Activated CD8-positive, alpha-beta memory T cell treated with anti-CD3 and anti-CD28 coated beads for 24 hours (primary cell): ENCODE data around the gene INS.

Experiments
- DNase-seq: peaks from one replicate; pipeline ENCODE4 v3.0.0-alpha.2; 2020

INS gene

GRCh38 chr11:2143799-2144543, 17.0 kb downstream of the INS start:
- no peak for DNase-seq

GRCh38 chr11:2143477-2143798, 17.6 kb downstream of the INS start:
- no peak for DNase-seq

- DNase-seq, result peak; percentile 76
Observed at GRCh38 chr11:2142762-2143202, 18.2 kb downstream of the INS start.

- DNase-seq, result no peak
Observed at GRCh38 chr11:2142300-2142759, 18.7 kb downstream of the INS start.

- no peak for DNase-seq
Observed at GRCh38 chr11:2140411-2141400, 20.3 kb downstream of the INS start.

- DNase-seq, result no peak
Observed at GRCh38 chr11:2139621-2140337, 21.2 kb downstream of the INS start.

- DNase-seq, result no peak
Observed at GRCh38 chr11:2139123-2139521, 21.9 kb downstream of the INS start, which contains the start of gene IGF2. Gene IGF2 (minus strand): TSS chr11:2139389. CDS start chr11:2135523, 3,866 bp downstream.

- DNase-seq, result no peak
Observed at GRCh38 chr11:2138431-2139122, 22.4 kb downstream of the INS start.

- no peak for DNase-seq
Observed at GRCh38 chr11:2138068-2138430, 23.0 kb downstream of the INS start.

- DNase-seq, result no peak
Observed at GRCh38 chr11:2137202-2138067, 23.6 kb downstream of the INS start.

GRCh38 chr11:2136952-2137201, 24.1 kb downstream of the INS start:
- DNase-seq, result no peak

- DNase-seq, result no peak
Observed at GRCh38 chr11:2136209-2136951, 24.6 kb downstream of the INS start.

- no peak for DNase-seq
Observed at GRCh38 chr11:2135648-2136201, 25.3 kb downstream of the INS start.

- no peak for DNase-seq
Observed at GRCh38 chr11:2135018-2135569, 25.9 kb downstream of the INS start.

- no peak for DNase-seq
Observed at GRCh38 chr11:2134022-2135010, 26.7 kb downstream of the INS start.

- no peak for DNase-seq
Observed at GRCh38 chr11:2133241-2134021, 27.6 kb downstream of the INS start.

GRCh38 chr11:2132874-2133240, 28.2 kb downstream of the INS start:
- DNase-seq, result no peak

- DNase-seq, result no peak
Observed at GRCh38 chr11:2132246-2132645, 28.8 kb downstream of the INS start.
